MM.1S (cell line): ENCODE results near the gene TSPAN5.

Source experiments
- EZH2 ChIP-seq: fragments of 300-600 bp; sonication (generic); optimal IDR thresholded peaks from 2 replicates; pipeline ENCODE3; 2017; ENCODE audit warnings: low read depth, mild to moderate bottlenecking, antibody characterized with exemption, low read length, mixed read lengths
- TF ChIP-seq, protein P1 (sequence below): fragments of 300-600 bp; sonication (generic); IDR thresholded peaks from 2 replicates; pipeline ENCODE4 v1.5.1; 2016; ENCODE audit warnings: antibody characterized with exemption, low read length, mixed read lengths

DNA sequence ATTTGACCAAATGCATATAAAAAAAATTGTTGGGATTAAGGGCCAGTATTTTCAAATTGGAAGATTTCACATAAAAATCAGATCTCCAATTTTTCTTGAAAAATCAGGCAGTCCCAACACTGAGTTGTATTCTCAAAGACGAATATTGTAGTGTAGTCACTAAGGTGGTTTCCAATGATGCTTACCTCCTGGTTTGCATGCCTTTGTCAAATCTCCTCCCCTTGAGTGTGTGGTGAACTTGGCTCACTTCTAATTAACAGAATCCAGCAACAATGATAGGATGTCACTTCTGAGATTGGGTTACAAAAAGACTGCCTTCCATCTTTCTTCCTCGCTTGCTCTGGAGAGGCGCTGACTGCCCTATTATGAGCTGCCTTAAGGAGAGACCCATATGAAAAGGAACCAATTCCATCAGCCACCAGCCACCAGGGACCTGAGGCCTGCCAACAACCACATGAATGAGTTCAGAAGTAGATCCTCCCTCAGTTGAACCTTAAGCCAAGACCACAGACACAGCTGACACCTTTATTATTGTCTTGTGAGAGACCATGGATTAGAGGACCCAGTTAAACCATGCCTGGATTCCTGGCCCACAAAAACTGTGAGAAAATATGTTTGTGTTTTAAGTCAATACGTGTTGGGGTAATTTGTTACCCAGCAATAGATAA lies 31.2 kb upstream of the TSPAN5 start:
- TF ChIP-seq, protein P1, sequence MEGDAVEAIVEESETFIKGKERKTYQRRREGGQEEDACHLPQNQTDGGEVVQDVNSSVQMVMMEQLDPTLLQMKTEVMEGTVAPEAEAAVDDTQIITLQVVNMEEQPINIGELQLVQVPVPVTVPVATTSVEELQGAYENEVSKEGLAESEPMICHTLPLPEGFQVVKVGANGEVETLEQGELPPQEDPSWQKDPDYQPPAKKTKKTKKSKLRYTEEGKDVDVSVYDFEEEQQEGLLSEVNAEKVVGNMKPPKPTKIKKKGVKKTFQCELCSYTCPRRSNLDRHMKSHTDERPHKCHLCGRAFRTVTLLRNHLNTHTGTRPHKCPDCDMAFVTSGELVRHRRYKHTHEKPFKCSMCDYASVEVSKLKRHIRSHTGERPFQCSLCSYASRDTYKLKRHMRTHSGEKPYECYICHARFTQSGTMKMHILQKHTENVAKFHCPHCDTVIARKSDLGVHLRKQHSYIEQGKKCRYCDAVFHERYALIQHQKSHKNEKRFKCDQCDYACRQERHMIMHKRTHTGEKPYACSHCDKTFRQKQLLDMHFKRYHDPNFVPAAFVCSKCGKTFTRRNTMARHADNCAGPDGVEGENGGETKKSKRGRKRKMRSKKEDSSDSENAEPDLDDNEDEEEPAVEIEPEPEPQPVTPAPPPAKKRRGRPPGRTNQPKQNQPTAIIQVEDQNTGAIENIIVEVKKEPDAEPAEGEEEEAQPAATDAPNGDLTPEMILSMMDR: no peak
- TF ChIP-seq EZH2: no peak
